ENCODE measurements around the gene ACTL9. TPM values are rescaled to one million over a fixed set of nuclear protein-coding genes. Genes with fewer than 3 reads are reported as not detected.

ACTL9 gene
- total RNA-seq, 1 experiment from 2014 or later: not detected

GRCh38 chr19:8696993-8697392, 1.6 kb downstream of the ACTL9 start:
- H3K9me3 Mint-ChIP-seq: peaks cover 40% of the 10 kb centered on the region
- ChIA-PET CTCF (interaction anchor here (0.6 to 1.5 kb wide), 3 partner anchors 25 to 38 kb away, joined by 3 to 4 read pairs (median 3); no protein-coding TSS in a partner anchor), POLR2A (no interaction called here)
- peaks cover 9% of the 10 kb centered on the region; the same call in 1 of the 2 replicates for H3K36me3 Mint-ChIP-seq
- TF ChIP-seq ZNF219 (CRISPR knock-in tag; IDR thresholded peaks at IDR 0.05; ENCODE audit: borderline replicate concordance): no peak
- no peak for TF ChIP-seq ATF1 (CRISPR knock-in tag; IDR thresholded peaks at IDR 0.05)
- TF ChIP-seq PREB (CRISPR knock-in tag; IDR thresholded peaks at IDR 0.05; ENCODE audit: borderline replicate concordance): no peak
- TF ChIP-seq, protein P1, sequence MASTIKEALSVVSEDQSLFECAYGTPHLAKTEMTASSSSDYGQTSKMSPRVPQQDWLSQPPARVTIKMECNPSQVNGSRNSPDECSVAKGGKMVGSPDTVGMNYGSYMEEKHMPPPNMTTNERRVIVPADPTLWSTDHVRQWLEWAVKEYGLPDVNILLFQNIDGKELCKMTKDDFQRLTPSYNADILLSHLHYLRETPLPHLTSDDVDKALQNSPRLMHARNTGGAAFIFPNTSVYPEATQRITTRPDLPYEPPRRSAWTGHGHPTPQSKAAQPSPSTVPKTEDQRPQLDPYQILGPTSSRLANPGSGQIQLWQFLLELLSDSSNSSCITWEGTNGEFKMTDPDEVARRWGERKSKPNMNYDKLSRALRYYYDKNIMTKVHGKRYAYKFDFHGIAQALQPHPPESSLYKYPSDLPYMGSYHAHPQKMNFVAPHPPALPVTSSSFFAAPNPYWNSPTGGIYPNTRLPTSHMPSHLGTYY (CRISPR knock-in tag; IDR thresholded peaks at IDR 0.05): no peak
- no peak for TF ChIP-seq ETV6 (CRISPR knock-in tag; IDR thresholded peaks at IDR 0.05)
- no peak for TF ChIP-seq SMAD3 (CRISPR knock-in tag; IDR thresholded peaks at IDR 0.05; ENCODE audit: borderline replicate concordance)
- no peak for TF ChIP-seq ESRRA (CRISPR knock-in tag; IDR thresholded peaks at IDR 0.05; ENCODE audit: borderline replicate concordance)
- no peak for TF ChIP-seq FOXK1 (CRISPR knock-in tag; IDR thresholded peaks at IDR 0.05)
- TF ChIP-seq ZNF423 (CRISPR knock-in tag; IDR thresholded peaks at IDR 0.05): no peak
- no peak for TF ChIP-seq NFE2L1 (CRISPR knock-in tag; IDR thresholded peaks at IDR 0.05)
- no peak for ATAC-seq
- H3K4me3 Mint-ChIP-seq: no peak overlapping the region
- H3K27ac Mint-ChIP-seq: no peak overlapping the region
- H3K4me1 Mint-ChIP-seq: no peaks in the 10 kb centered on the region
- no peak for DNase-seq (ENCODE audit: low spot score)
- H3K27me3 Mint-ChIP-seq (ENCODE audit: low read depth): peaks cover 22% of the 10 kb centered on the region

DNA sequence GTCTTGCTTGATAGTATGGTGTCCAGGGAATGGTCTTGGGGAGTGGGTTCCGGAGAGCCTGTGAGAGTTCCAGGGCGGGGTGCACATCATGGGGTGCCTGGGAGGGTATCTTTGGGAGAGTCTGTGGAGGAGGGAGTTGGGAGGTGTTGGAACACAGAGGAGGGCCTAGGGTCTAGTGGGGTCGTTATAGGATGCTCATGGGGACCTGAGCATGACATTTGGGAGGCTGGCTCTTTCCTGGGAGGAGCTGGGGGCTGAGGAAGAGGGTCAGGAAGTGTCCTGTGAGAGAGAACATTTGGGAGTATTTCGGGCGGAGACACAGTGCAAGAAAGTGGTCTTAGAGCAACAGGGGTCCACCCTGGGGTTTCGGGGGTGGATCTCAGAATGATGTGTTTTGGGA, 2.7 kb downstream of the ACTL9 start:
- TF ChIP-seq EMX1 (CRISPR knock-in tag; IDR thresholded peaks at IDR 0.05): no peak
- no peak for TF ChIP-seq JAZF1 (CRISPR knock-in tag; IDR thresholded peaks at IDR 0.05)
- no peak for TF ChIP-seq CBFB (CRISPR knock-in tag; IDR thresholded peaks at IDR 0.05; ENCODE audit: low read depth)
- no peak for TF ChIP-seq E2F4 (CRISPR knock-in tag; IDR thresholded peaks at IDR 0.05; ENCODE audit: borderline replicate concordance, low read depth)
- no peak for TF ChIP-seq TEAD1 (CRISPR knock-in tag; IDR thresholded peaks at IDR 0.05)
- CTCF ChIA-PET: no interaction called here
- H3K4me1 Mint-ChIP-seq: no peaks in the 10 kb centered on the region
- POLR2A ChIA-PET: no interaction called here
- peaks cover 9% of the 10 kb centered on the region; the same call in 1 of the 2 replicates for H3K36me3 Mint-ChIP-seq
- peaks cover 25% of the 10 kb centered on the region for H3K27me3 Mint-ChIP-seq (ENCODE audit: low read depth)
- ATAC-seq: no peak
- H3K9me3 Mint-ChIP-seq: peaks cover 43% of the 10 kb centered on the region
- no peak overlapping the region for H3K4me3 Mint-ChIP-seq
- DNase-seq (ENCODE audit: low spot score): no peak
- no peak overlapping the region for H3K27ac Mint-ChIP-seq

DNA sequence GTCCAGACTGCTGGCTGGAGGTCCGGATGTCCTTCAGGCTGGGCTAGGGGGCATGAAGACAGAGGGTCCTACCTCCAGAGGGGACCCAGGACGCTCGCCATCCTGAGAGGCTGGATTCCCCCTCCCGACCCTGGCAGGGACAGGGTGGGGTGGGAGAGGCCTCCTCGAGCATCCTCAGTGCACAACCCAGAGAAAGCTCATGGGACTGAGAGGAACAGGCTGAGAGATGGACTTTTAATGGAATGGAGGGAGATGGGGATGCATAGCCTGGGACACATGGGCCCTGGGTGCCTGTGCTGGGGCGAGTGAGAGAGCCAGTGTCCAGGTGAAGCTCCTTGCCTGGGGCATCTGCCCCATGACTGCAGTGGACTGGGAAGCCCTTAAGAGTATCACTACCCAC, 3.1 kb downstream of the ACTL9 start:
- ATAC-seq: no peak
- peaks cover 27% of the 10 kb centered on the region for H3K27me3 Mint-ChIP-seq (ENCODE audit: low read depth)
- H3K36me3 Mint-ChIP-seq: peaks cover 9% of the 10 kb centered on the region; the same call in 1 of the 2 replicates
- ChIA-PET CTCF (interaction anchor here (1.9 kb wide), 1 partner anchor 114 kb away, joined by 29 read pairs; no protein-coding TSS in a partner anchor), POLR2A (no interaction called here)
- no peak for DNase-seq (ENCODE audit: low spot score)
- peaks cover 43% of the 10 kb centered on the region for H3K9me3 Mint-ChIP-seq
- H3K4me3 Mint-ChIP-seq: no peak overlapping the region
- no peak overlapping the region for H3K27ac Mint-ChIP-seq
- no peaks in the 10 kb centered on the region for H3K4me1 Mint-ChIP-seq
- TF ChIP-seq FOXK1 (CRISPR knock-in tag; IDR thresholded peaks at IDR 0.05) (no peak), NR1H2 (CRISPR knock-in tag; IDR thresholded peaks at IDR 0.05) (no peak), OVOL2 (CRISPR knock-in tag; IDR thresholded peaks at IDR 0.05; ENCODE audit: borderline replicate concordance) (no peak), ATF2 (CRISPR knock-in tag; IDR thresholded peaks at IDR 0.05; ENCODE audit: borderline replicate concordance, low read depth) (no peak), ELF4 (CRISPR knock-in tag; IDR thresholded peaks at IDR 0.05; ENCODE audit: low read depth) (no peak), ZNF219 (CRISPR knock-in tag; IDR thresholded peaks at IDR 0.05; ENCODE audit: borderline replicate concordance) (no peak), HMGA2 (CRISPR knock-in tag; IDR thresholded peaks at IDR 0.05) (no peak), ZNF317 (CRISPR knock-in tag; IDR thresholded peaks at IDR 0.05; ENCODE audit: borderline replicate concordance, low read depth) (no peak)
- TF ChIP-seq, protein P2, sequence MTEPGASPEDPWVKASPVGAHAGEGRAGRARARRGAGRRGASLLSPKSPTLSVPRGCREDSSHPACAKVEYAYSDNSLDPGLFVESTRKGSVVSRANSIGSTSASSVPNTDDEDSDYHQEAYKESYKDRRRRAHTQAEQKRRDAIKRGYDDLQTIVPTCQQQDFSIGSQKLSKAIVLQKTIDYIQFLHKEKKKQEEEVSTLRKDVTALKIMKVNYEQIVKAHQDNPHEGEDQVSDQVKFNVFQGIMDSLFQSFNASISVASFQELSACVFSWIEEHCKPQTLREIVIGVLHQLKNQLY (CRISPR knock-in tag; IDR thresholded peaks at IDR 0.05): no peak
- TF ChIP-seq, protein P3, sequence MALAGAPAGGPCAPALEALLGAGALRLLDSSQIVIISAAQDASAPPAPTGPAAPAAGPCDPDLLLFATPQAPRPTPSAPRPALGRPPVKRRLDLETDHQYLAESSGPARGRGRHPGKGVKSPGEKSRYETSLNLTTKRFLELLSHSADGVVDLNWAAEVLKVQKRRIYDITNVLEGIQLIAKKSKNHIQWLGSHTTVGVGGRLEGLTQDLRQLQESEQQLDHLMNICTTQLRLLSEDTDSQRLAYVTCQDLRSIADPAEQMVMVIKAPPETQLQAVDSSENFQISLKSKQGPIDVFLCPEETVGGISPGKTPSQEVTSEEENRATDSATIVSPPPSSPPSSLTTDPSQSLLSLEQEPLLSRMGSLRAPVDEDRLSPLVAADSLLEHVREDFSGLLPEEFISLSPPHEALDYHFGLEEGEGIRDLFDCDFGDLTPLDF (CRISPR knock-in tag; IDR thresholded peaks at IDR 0.05): no peak
- TF ChIP-seq, protein P4, sequence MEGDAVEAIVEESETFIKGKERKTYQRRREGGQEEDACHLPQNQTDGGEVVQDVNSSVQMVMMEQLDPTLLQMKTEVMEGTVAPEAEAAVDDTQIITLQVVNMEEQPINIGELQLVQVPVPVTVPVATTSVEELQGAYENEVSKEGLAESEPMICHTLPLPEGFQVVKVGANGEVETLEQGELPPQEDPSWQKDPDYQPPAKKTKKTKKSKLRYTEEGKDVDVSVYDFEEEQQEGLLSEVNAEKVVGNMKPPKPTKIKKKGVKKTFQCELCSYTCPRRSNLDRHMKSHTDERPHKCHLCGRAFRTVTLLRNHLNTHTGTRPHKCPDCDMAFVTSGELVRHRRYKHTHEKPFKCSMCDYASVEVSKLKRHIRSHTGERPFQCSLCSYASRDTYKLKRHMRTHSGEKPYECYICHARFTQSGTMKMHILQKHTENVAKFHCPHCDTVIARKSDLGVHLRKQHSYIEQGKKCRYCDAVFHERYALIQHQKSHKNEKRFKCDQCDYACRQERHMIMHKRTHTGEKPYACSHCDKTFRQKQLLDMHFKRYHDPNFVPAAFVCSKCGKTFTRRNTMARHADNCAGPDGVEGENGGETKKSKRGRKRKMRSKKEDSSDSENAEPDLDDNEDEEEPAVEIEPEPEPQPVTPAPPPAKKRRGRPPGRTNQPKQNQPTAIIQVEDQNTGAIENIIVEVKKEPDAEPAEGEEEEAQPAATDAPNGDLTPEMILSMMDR (IDR thresholded peaks at IDR 0.05): no peak

Data from WTC11 (cell line).